GM04503 (cell line): ENCODE measurements around the gene AGBL3.

Experiments used
- DNase-seq: peaks from one replicate; pipeline ENCODE4 v3.0.0-alpha.2; 2012; ENCODE audit warnings: low read depth

Gene AGBL3

DNA sequence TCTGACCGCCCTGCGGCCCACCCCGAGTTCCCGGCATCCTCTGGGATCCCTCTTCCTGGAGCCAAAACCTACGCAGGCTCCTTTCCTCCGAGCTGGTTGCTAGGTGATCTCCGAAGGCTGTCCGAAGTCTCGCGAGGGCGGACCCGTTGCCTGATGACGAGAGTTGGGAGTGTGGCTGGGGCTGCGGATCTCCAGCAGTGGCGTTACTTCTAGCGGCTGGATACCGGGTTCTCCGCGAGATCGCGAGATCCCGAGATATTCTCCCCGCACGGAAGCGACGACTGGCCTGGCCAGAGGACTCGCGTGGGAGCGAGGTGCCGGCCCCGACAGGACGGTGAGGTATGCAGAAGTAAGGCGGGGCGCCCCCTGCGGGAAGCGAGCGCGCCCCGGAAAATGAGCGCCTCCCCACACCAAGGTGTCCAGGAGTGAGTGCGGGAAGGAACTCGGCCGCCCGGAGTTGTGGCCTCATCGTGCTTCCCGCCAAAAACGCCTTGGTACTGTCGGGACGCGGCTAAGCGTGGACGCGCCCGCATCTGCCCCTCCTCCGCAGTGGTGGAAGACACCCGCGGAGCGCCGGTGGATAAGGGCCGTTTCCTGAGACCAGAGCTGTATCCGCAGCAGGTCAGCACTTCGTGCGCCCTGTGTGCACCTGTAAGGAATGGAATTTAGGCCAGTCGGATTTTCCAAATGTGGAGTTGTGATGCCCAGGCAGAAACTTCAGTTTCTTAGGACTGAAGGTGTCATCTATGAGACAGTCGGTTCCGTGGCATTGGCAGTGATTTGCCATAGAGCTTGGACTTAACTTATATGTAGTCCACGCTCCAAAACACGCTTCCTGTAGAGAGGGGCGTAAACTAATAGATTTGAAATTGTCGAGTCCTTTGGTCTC lies at the start of gene AGBL3:
TSS of gene AGBL3 (plus strand) at position 146 of the 889 bp plus-strand sequence. CDS start 1,426 bp downstream, outside the sequence.
- DNase-seq, result peak; percentile 82

GRCh38 chr7:134936893-134937510 lies 49.3 kb upstream of the AGBL3 start:
- DNase-seq, result no peak

- DNase-seq, result no peak
These were observed 48.2 kb upstream of the AGBL3 start for GRCh38 chr7:134938141-134938540.

DNA sequence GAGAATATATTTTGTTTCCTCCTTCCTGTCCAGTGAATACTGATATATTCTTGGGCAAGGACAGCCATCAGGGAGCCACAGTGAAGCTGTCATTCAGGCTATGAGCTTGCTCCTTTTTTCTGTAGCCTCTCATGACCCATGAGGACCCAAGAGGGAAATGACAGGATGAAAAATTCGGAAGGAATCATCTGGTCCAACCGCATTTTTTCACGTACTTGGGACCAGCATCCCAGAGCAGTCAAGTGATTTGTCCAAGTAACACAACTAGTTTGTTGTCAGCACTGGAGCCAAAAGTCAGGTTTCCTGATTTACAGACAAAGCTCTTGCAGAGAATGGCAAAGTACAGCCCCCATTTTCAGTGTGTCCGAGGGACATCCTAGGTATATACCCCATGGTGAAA lies 47.2 kb upstream of the AGBL3 start:
- DNase-seq, result no peak

- no peak for DNase-seq
These were observed 45.6 kb upstream of the AGBL3 start for GRCh38 chr7:134940729-134941128.

GRCh38 chr7:134941185-134941900 lies 45.0 kb upstream of the AGBL3 start:
- DNase-seq, result peak; percentile 63

DNA sequence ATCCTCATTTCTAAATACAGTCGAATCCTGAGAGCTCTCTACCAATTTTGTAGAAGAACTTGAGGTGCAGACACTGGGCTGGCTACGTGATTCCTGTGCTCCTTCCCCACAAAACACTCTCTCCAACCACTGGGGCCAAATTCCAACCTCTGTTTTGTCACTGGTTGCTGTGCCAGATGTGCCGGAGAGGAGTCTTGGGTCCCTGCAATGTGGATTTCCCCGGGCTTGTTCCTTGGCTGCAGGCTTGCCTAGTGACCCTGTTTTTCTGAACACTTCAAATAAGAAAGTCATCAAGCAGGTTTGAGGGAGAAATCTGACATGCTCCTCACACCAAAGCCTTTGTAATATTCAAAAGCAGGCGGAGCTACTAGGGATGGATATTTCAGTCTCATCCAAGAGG lies 44.4 kb upstream of the AGBL3 start:
- no peak for DNase-seq

GRCh38 chr7:134942690-134943466 lies 43.4 kb upstream of the AGBL3 start:
- no peak for DNase-seq

- no peak for DNase-seq
These were observed 42.4 kb upstream of the AGBL3 start for GRCh38 chr7:134943785-134944400.

DNA sequence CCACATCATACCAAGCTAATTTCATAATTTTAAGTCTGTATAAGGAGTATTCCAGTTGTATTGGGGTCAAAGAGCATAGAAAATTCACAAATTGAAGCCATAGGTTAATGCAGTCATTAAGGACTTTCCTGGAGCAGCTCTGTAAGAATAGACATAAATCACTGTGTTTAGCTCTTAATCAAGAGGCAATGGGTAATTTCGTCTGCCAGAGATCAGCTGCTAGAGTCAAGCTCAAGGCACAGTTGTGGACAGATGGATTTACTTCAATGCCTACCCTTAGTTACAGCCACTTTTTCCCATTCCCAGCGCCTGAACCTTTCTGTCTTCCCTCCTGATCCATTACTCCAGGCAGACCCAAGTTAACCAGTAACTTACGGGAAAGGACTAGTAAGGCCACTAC lies 40.6 kb upstream of the AGBL3 start:
- no peak for DNase-seq

GRCh38 chr7:134946260-134946659 lies 40.0 kb upstream of the AGBL3 start:
- DNase-seq, result no peak

GRCh38 chr7:134947329-134947728 lies 39.0 kb upstream of the AGBL3 start:
- DNase-seq, result no peak

DNA sequence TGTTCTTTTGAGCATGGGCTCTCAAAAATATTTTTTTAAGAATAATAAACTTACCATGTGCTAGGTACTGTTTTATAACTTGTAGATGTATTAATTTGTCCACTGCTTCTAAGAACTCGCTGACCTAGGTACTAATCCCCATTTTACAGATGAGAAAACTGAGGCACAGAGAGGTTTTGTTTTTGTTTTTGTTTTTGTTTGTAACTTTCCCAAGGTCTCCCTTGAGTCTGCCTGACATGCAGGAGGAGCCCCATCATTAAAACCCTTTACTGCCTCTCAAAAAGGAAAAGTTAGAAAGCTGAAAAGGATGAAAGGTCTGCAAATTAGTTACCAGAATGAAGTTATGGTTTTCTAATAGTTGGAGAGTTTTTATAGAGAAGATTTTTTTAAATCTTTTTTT lies 38.5 kb upstream of the AGBL3 start:
- no peak for DNase-seq

GRCh38 chr7:134948246-134948645 lies 38.1 kb upstream of the AGBL3 start:
- DNase-seq, result no peak

GRCh38 chr7:134948736-134949135 lies 37.6 kb upstream of the AGBL3 start:
- DNase-seq, result no peak

- no peak for DNase-seq
These were observed 37.1 kb upstream of the AGBL3 start for GRCh38 chr7:134949171-134949570.

DNA sequence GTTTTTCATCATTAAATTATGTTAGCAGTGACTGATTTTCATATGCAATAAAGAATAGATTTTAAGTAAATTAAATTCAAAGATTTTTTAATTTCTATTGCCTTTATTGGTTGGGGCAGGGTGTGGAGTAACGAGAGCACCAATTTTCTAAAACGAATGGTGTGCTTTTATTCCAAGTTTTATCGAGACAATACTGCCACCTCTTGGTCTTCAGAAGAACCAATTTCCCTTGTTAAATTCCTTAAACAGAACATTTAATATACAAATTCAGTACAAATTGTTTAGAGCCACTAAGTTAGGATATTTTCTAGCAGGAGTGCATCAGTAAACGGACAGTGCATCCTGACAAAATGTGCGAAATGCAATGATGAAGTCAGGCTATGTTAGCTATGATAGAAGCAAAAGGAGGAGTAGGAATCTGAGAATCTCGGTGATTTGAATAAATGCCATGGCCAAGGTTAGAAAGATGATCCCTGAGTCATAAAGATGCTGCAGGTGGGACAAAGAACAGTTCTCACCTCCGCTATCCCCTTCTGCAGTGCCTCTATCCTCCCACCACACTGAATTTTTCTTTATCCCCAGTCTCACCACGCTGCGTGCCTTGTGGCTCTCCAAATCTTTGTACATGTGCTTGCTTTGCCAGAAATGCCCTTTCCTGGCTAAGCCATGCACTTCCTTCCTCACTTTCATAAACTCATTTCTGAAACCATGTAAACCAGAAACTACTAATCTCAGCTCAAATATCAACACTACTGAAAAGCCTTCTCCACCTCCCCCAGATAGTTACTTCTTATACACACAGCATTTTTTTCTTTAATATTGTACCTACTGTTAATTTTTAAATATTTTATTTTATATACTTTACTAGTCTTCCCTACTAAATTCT lies 31.9 kb upstream of the AGBL3 start:
- no peak for DNase-seq

DNA sequence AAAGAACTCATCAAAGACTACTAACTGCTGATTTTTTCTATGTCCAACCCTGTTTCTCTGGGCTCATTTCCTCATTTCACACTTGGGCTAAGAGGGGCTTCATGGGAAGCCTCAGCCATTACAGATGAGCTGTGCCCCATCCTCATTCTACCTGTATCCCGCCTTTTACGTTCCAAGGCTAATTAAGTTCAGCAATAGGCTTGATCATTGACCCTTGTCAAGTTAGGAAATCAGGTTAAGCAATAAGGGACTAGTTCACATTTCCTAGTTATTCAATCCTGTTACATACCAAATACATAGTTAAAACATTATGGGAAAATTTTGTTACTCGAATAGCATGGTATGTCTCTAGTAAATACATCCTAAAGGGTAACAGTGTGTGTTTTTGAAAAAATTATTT lies 29.3 kb upstream of the AGBL3 start:
- no peak for DNase-seq

DNA sequence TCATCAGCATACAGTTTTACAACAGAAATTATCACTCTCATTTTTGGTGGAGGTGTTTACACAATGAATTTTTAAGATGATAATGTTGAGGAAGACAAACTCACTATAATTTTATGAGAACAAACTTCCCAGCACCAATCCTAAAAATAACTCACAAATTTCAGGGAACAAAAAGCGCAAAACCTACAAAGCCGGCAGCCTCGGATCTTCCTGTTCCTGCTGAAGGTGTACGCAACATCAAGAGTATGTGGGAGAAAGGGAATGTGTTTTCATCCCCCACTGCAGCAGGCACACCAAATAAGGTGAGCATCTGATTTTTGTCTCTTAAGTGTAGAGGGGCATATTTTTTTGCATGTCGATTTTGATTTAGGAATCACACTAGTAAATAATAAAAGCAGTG lies 26.5 kb upstream of the AGBL3 start:
- no peak for DNase-seq

- no peak for DNase-seq
These were observed 24.0 kb upstream of the AGBL3 start for GRCh38 chr7:134962270-134962780.
